ENCODE results near the gene OR6S1. TPM values are rescaled to one million over a fixed set of nuclear protein-coding genes. Genes with fewer than 3 reads are reported as not detected.
A peak's percentile ranks its signal among the peaks of the same experiment; 100 is the strongest.
"Not testable (repeated sequence)": the region's sequence is repeated elsewhere in the genome, so short reads cannot be mapped to it uniquely, and the experiment has no call there.

OR6S1 gene
- polyA plus RNA-seq, 1 donor: not detected

- no peak for DNase-seq
Observed at GRCh38 chr14:20610002-20610765, 31.3 kb downstream of the OR6S1 start.

- peak; percentile 91 for DNase-seq
Observed at GRCh38 chr14:20609215-20610001, 32.1 kb downstream of the OR6S1 start.

GRCh38 chr14:20608383-20609110 lies 32.9 kb downstream of the OR6S1 start:
- DNase-seq: no peak

DNA sequence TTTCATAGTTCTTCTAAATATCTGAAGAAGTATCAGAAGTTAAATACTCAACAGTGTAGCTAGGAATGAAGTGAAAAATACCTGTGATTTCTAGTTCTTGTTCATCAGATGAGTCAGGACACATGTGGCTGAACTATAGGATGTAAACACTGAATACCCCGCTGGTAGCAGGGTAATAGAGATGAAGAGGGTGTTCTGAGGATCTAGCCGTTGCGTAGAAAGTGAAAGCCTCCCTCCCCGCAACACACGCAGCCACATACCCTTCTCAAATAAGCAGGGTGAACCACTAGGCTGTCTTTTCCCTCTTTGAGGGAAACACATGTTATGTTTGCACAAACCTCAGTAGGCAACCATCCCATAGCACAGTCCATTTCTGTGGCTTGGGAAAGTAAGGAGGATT lies 33.9 kb downstream of the OR6S1 start:
- no peak for DNase-seq

DNA sequence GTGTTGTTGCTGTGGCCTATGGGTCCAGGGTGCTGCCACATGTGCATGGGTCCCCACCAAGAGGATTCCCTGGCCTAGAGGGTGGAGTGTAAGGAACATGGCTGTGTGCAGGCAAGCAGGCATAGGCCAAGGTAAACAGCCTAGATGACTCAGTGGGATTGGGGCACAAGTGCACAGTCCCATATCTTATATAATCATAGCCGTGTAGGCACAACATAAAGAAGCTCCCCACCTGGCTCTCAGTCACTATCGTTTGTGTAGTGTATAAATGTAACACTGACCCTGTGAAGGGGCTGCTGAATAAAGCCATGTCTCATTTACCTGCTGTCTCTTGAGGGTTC lies 34.6 kb downstream of the OR6S1 start:
- no peak for DNase-seq

GRCh38 chr14:20606190-20606901 lies 35.1 kb downstream of the OR6S1 start:
- no peak for DNase-seq

GRCh38 chr14:20603813-20604690 lies 37.4 kb downstream of the OR6S1 start:
- no peak for DNase-seq

GRCh38 chr14:20602583-20602982 lies 38.9 kb downstream of the OR6S1 start:
- DNase-seq: no peak

GRCh38 chr14:20601522-20601921 lies 40.0 kb downstream of the OR6S1 start:
- DNase-seq: no peak

- no peak for DNase-seq
Observed at GRCh38 chr14:20597108-20597507, 44.4 kb downstream of the OR6S1 start.

DNA sequence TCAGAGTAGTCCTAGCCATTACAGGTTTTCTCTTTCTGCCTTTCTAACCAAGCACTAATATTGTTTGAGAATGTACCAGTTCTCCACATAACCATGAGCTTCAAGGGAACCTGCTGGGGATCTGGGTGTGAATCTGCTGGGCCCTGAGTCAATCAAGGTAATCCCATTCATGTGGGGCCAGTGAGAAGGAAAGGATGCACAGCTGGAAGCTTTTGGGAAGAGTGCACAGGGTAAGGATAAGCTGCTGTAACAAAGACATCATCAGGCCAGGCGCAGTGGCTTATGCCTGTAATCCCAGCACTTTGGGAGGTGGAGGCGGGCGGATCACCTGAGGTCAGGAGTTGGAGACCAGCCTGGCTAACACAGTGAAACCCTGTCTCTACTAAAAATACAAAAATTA lies 45.8 kb downstream of the OR6S1 start:
- DNase-seq: not testable (repeated sequence)

DNA sequence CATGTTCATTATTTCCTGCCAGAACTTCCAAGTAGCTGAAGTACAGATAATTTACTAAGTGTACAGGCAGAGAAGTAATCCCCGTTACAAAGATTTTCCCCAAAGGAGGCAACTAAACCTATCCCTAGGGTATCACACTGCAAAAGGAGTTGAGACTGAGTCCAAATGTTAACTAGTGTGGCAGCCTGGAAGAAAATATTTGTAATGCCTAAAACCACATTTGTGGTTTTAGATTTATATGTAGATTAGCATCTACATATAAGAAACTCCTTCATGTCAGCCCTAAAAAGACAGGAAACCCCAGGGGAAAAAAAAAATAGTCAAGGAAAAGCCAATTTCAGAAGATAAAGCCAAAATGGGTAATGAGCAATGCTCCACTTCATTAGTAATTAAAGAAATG lies 48.9 kb downstream of the OR6S1 start:
- DNase-seq: no peak

- DNase-seq: no peak
Observed at GRCh38 chr14:20591235-20591634, 50.3 kb downstream of the OR6S1 start, which contains the start of gene RNASE12. RNASE12 (minus strand) TSS chr14:20591376; CDS start chr14:20590723, 653 bp downstream.

Other genes with a start within 250 kb of the OR6S1 start
- 21.5 TPM for gene TEP1, start 228.2 kb downstream of the OR6S1 start, polyA plus RNA-seq (ENCODE audit: insufficient read length)
- gene KLHL33, start 205.5 kb downstream of the OR6S1 start, polyA plus RNA-seq (ENCODE audit: insufficient read length): 0.60 TPM
- 85.7 TPM for gene OSGEP, start 186.9 kb downstream of the OR6S1 start, polyA plus RNA-seq (ENCODE audit: insufficient read length)
- 289 TPM for gene APEX1, start 186.5 kb downstream of the OR6S1 start, polyA plus RNA-seq (ENCODE audit: insufficient read length)
- 37.0 TPM for gene PIP4P1, start 180.3 kb downstream of the OR6S1 start, polyA plus RNA-seq (ENCODE audit: insufficient read length)
- 74.1 TPM for gene PNP, start 172.3 kb downstream of the OR6S1 start, polyA plus RNA-seq (ENCODE audit: insufficient read length)
- 0.13 TPM for gene RNASE10, start 136.2 kb downstream of the OR6S1 start, polyA plus RNA-seq (ENCODE audit: insufficient read length)
- not detected for gene RNASE9, start 80.6 kb downstream of the OR6S1 start, polyA plus RNA-seq (ENCODE audit: insufficient read length)
- gene RNASE11, start 53.7 kb downstream of the OR6S1 start, polyA plus RNA-seq (ENCODE audit: insufficient read length): not detected
- not detected for gene RNASE12, start 50.3 kb downstream of the OR6S1 start, polyA plus RNA-seq (ENCODE audit: insufficient read length)
- 1.0 TPM for gene RNASE4, start 42.9 kb upstream of the OR6S1 start, polyA plus RNA-seq (ENCODE audit: insufficient read length)
- 3.3 TPM for gene ANG, start 47.1 kb upstream of the OR6S1 start, polyA plus RNA-seq (ENCODE audit: insufficient read length)
- gene EDDM3A, start 104.2 kb upstream of the OR6S1 start, polyA plus RNA-seq (ENCODE audit: insufficient read length): 0.40 TPM
- gene EDDM3B, start 126.7 kb upstream of the OR6S1 start, polyA plus RNA-seq (ENCODE audit: insufficient read length): 0.20 TPM
- 5.0 TPM for gene RNASE6, start 139.6 kb upstream of the OR6S1 start, polyA plus RNA-seq (ENCODE audit: insufficient read length)
- gene RNASE1, start 161.2 kb upstream of the OR6S1 start, polyA plus RNA-seq (ENCODE audit: insufficient read length): 98.4 TPM
- gene RNASE3, start 249.7 kb upstream of the OR6S1 start, polyA plus RNA-seq (ENCODE audit: insufficient read length): 1.2 TPM